Keratinocyte (primary cell): ENCODE data around the gene ANKAR. TPM values are rescaled to one million over a fixed set of nuclear protein-coding genes. Genes with fewer than 3 reads are reported as not detected.
"Not testable (repeated sequence)": the region's sequence is repeated elsewhere in the genome, so short reads cannot be mapped to it uniquely, and the experiment has no call there.

Experiments used
- DNase-seq: peaks from one replicate; pipeline ENCODE4 v3.0.0-alpha.2; 2011; ENCODE audit warnings: low read depth, missing footprints, low spot score
- FAIRE-seq: peaks from 2 replicates; lab custom pipeline; 2011; peaks lifted over from hg19 to GRCh38; lab: Jason Lieb, UNC
- H2AFZ ChIP-seq: 2 replicates; pipeline ENCODE4 v1.6.0; 2012; ENCODE audit warnings: low read length, control low read depth, inconsistent platforms; ENCODE audit not compliant: control insufficient read depth
- H3K27ac ChIP-seq: 2 replicates; pipeline ENCODE4 v1.5.1; 2011; ENCODE audit warnings: low read length; ENCODE audit not compliant: control insufficient read depth, insufficient read depth
- H3K27me3 ChIP-seq: 3 replicates; pipeline ENCODE4 v1.6.0; 2011; ENCODE audit warnings: low read length; ENCODE audit not compliant: control insufficient read depth, insufficient read depth; ENCODE audit errors: extremely low read depth
- H3K36me3 ChIP-seq, 2 experiments: 2 replicates in 1 of 2; 3 replicates in 1 of 2; pipeline ENCODE4 v1.5.1; 2011; ENCODE audit warnings: low read length in 2 of 2, mild to moderate bottlenecking in 1 of 2; ENCODE audit not compliant: control insufficient read depth in 2 of 2, insufficient read depth in 2 of 2; ENCODE audit errors: extremely low read depth in 1 of 2
- H3K4me1 ChIP-seq: 3 replicates; pipeline ENCODE4 v1.5.1; 2011; ENCODE audit warnings: low read length; ENCODE audit not compliant: control insufficient read depth, insufficient read depth; ENCODE audit errors: extremely low read depth
- H3K4me2 ChIP-seq: 3 replicates; pipeline ENCODE4 v1.6.0; 2011; ENCODE audit warnings: low read depth, low read length; ENCODE audit not compliant: control insufficient read depth, insufficient read depth; ENCODE audit errors: extremely low read depth
- H3K4me3 ChIP-seq, 3 experiments: fragments of 200-600 bp in 1 of 3; sonication (generic) in 1 of 3; 2 replicates in 2 of 3; 3 replicates in 1 of 3; pipeline ENCODE4 v1.5.1; 2011 to 2016; ENCODE audit warnings: low read length in 3 of 3, mild to moderate bottlenecking in 3 of 3, control low read depth in 2 of 3, inconsistent platforms in 1 of 3, low read depth in 1 of 3, mixed read lengths in 1 of 3, mixed run types in 1 of 3, moderate library complexity in 1 of 3; ENCODE audit not compliant: control insufficient read depth in 2 of 3, insufficient read depth in 2 of 3; ENCODE audit errors: extremely low read depth in 1 of 3
- H3K79me2 ChIP-seq: 2 replicates; pipeline ENCODE4 v1.6.0; 2012; ENCODE audit warnings: low read length; ENCODE audit not compliant: control insufficient read depth, insufficient read depth
- H3K9ac ChIP-seq: 3 replicates; pipeline ENCODE4 v1.6.0; 2011; ENCODE audit warnings: low read length; ENCODE audit not compliant: control insufficient read depth, insufficient read depth; ENCODE audit errors: extremely low read depth
- H3K9me1 ChIP-seq: 3 replicates; pipeline ENCODE4 v1.6.0; 2011; ENCODE audit warnings: low read length; ENCODE audit not compliant: control insufficient read depth, insufficient read depth; ENCODE audit errors: extremely low read depth
- H3K9me3 ChIP-seq: 2 replicates; pipeline ENCODE4 v1.5.1; 2012; ENCODE audit warnings: low read depth, low read length; ENCODE audit not compliant: control insufficient read depth
- H4K20me1 ChIP-seq: 3 replicates; pipeline ENCODE4 v1.6.0; 2011; ENCODE audit warnings: low read length; ENCODE audit not compliant: control insufficient read depth, insufficient read depth; ENCODE audit errors: extremely low read depth
- EZH2 ChIP-seq: IDR thresholded peaks from one replicate; pipeline ENCODE4 v1.6.1; 2012; ENCODE audit warnings: inconsistent platforms, mild to moderate bottlenecking, low read length, moderate library complexity
- dilution Hi-C: fragments of 300-500 bp; cut with MboI; formaldehyde crosslinking; loops from one replicate; pipeline ENCODE4 v1.7.0; 2020; ENCODE audit warnings: low sequenced_read_pairs; ENCODE audit not compliant: extremely low pct_ligation_motif_present
- polyA plus RNA-seq, 5 experiments: library from polyadenylated mRNA; depleted of rRNA in 3 of 5; stranded (reverse) in 3 of 5; stranded (forward) in 1 of 5; unstranded in 1 of 5; fragments of >200 nt; gene quantifications; 1 replicate in 1 of 5; 2 replicates in 3 of 5; 3 replicates in 1 of 5; pipeline versions ENCODE4 v1.2.1 to v1.2.3, GENCODE V29; 2011 to 2012; ENCODE audit warnings: missing spikeins in 2 of 5, low read depth in 1 of 5, low replicate concordance in 1 of 5
- TF ChIP-seq, protein P1 (sequence below), 3 experiments: IDR thresholded peaks in 1 of 3; conservative IDR thresholded peaks in 1 of 3; optimal IDR thresholded peaks in 1 of 3; 2 replicates in 2 of 3; 3 replicates in 1 of 3; pipeline versions ENCODE3 to v1.5.1; 2011; ENCODE audit warnings: low read length in 3 of 3, mild to moderate bottlenecking in 3 of 3, moderate library complexity in 2 of 3, control low read depth in 1 of 3, inconsistent platforms in 1 of 3; ENCODE audit not compliant: insufficient read depth in 2 of 3; ENCODE audit errors: extremely low read depth in 1 of 3

Gene ANKAR
- polyA plus RNA-seq, 1 donor (not counting 4 experiments of a cell fraction or from before 2014, with no cell fraction given), result 1.6 TPM

GRCh38 chr2:189661957-189662321 lies 12.5 kb upstream of the ANKAR start:
- Histone ChIP-seq H3K27ac (peak overlapping the region; percentile 91), H3K9ac (peak overlapping the region; percentile 98), H3K36me3 (peaks cover 0 to 3% of the 10 kb centered on the region in 2 experiments), H3K9me1 (no peaks in the 10 kb centered on the region), H3K79me2 (peaks cover 25% of the 10 kb centered on the region), H3K4me1 (peaks cover 4% of the 10 kb centered on the region), H2AFZ (peak overlapping the region; percentile 100), H3K4me3 (peak overlapping the region; percentile 61 to 98 (median 96)), H3K27me3 (no peaks in the 10 kb centered on the region), H3K9me3 (no peaks in the 10 kb centered on the region), H3K4me2 (peak overlapping the region; percentile 96), H4K20me1 (no peaks in the 10 kb centered on the region)
- DNase-seq (no peak), FAIRE-seq (no peak)
- no peak for TF ChIP-seq EZH2
- TF ChIP-seq, protein P1, sequence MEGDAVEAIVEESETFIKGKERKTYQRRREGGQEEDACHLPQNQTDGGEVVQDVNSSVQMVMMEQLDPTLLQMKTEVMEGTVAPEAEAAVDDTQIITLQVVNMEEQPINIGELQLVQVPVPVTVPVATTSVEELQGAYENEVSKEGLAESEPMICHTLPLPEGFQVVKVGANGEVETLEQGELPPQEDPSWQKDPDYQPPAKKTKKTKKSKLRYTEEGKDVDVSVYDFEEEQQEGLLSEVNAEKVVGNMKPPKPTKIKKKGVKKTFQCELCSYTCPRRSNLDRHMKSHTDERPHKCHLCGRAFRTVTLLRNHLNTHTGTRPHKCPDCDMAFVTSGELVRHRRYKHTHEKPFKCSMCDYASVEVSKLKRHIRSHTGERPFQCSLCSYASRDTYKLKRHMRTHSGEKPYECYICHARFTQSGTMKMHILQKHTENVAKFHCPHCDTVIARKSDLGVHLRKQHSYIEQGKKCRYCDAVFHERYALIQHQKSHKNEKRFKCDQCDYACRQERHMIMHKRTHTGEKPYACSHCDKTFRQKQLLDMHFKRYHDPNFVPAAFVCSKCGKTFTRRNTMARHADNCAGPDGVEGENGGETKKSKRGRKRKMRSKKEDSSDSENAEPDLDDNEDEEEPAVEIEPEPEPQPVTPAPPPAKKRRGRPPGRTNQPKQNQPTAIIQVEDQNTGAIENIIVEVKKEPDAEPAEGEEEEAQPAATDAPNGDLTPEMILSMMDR (optimal IDR thresholded peaks at IDR 0.05 in 1 of 3, IDR thresholded peaks at IDR 0.05 in 1 of 3, conservative IDR thresholded peaks at IDR 0.05 in 1 of 3; ENCODE audit: extremely low read depth in 1 of 3, insufficient read depth in 2 of 3, low read length in 3 of 3), result no peak
- dilution Hi-C loops, result no loop called here

- H3K4me2 ChIP-seq, result peak overlapping the region; percentile 96
- no peak for FAIRE-seq
- peaks cover 25% of the 10 kb centered on the region for H3K79me2 ChIP-seq
- no peak overlapping the region for H3K27ac ChIP-seq
- H4K20me1 ChIP-seq, result no peaks in the 10 kb centered on the region
- H3K4me1 ChIP-seq, result peaks cover 4% of the 10 kb centered on the region
- no peaks in the 10 kb centered on the region for H3K27me3 ChIP-seq
- peak overlapping the region in 2 of 3 experiments; percentile 96 to 98 for H3K4me3 ChIP-seq
- dilution Hi-C loops, result no loop called here
- DNase-seq, result no peak
- H3K9ac ChIP-seq, result peak overlapping the region; percentile 98
- H2AFZ ChIP-seq, result no peak overlapping the region
- peaks cover 4 to 6% of the 10 kb centered on the region in 2 experiments for H3K36me3 ChIP-seq
- TF ChIP-seq, protein P1 (optimal IDR thresholded peaks at IDR 0.05 in 1 of 3, IDR thresholded peaks at IDR 0.05 in 1 of 3, conservative IDR thresholded peaks at IDR 0.05 in 1 of 3; ENCODE audit: extremely low read depth in 1 of 3, insufficient read depth in 2 of 3, low read length in 3 of 3), result no peak
- TF ChIP-seq EZH2, result no peak
- no peaks in the 10 kb centered on the region for H3K9me1 ChIP-seq
- no peaks in the 10 kb centered on the region for H3K9me3 ChIP-seq
Measured at GRCh38 chr2:189662669-189663226, 11.7 kb upstream of the ANKAR start.

GRCh38 chr2:189663319-189663718 lies 11.2 kb upstream of the ANKAR start:
- dilution Hi-C loops, H2AFZ ChIP-seq, H3K27ac ChIP-seq, H3K9me1 ChIP-seq, H3K4me3 ChIP-seq, H3K9me3 ChIP-seq, H3K36me3 ChIP-seq, H3K4me1 ChIP-seq, H3K9ac ChIP-seq, H4K20me1 ChIP-seq, H3K4me2 ChIP-seq, H3K27me3 ChIP-seq, DNase-seq, FAIRE-seq: not testable (repeated sequence)
- H3K79me2 ChIP-seq, result peaks cover 25% of the 10 kb centered on the region
